WTC11 (cell line): ENCODE measurements around the gene CATSPERZ. TPM values are rescaled to one million over a fixed set of nuclear protein-coding genes. Genes with fewer than 3 reads are reported as not detected.

ENCODE experiments used
- ATAC-seq: fragments of 200-7000 bp; cut with Tn5 transposase; 2 replicates; pipeline ENCODE4 v1.10.0; 2021; ENCODE audit warnings: mild to moderate bottlenecking, moderate library complexity
- CTCF ChIA-PET: fragments of 300-600 bp; sonication (Branson Sonifier 250); formaldehyde crosslinking; loops from one replicate; lab custom pipeline; 2021; ENCODE audit warnings: antibody characterized with exemption; lab: Charles Lee
- POLR2A ChIA-PET: fragments of 350-600 bp; sonication (Branson Sonifier 250); formaldehyde crosslinking; loops from one replicate; lab custom pipeline; 2021; ENCODE audit warnings: antibody characterized with exemption; lab: Charles Lee
- DNase-seq: peaks from one replicate; pipeline ENCODE4 v3.0.0; 2021; ENCODE audit warnings: low spot score
- H3K27ac Mint-ChIP-seq: 2 replicates; pipeline ENCODE4 v1.8.0; 2021; ENCODE audit warnings: mixed read lengths
- H3K27me3 Mint-ChIP-seq: 2 replicates; pipeline ENCODE4 v1.8.0; 2021; ENCODE audit warnings: low read depth, mild to moderate bottlenecking, moderate library complexity, mixed read lengths
- H3K36me3 Mint-ChIP-seq: 2 replicates; pipeline ENCODE4 v1.8.0; 2021; ENCODE audit warnings: mixed read lengths
- H3K4me1 Mint-ChIP-seq: 2 replicates; pipeline ENCODE4 v1.8.0; 2022; ENCODE audit warnings: mixed read lengths
- H3K4me3 Mint-ChIP-seq: 2 replicates; pipeline ENCODE4 v1.8.0; 2021; ENCODE audit warnings: mild to moderate bottlenecking, moderate library complexity, mixed read lengths
- H3K9me3 Mint-ChIP-seq: 2 replicates; pipeline ENCODE4 v1.8.0; 2021; ENCODE audit warnings: mixed read lengths
- HMGA2 ChIP-seq: fragments of 250-450 bp; sonication (Bioruptor Pico); IDR thresholded peaks from 2 replicates; pipeline ENCODE4 v1.4.0; 2021; ENCODE audit warnings: mild to moderate bottlenecking, moderate library complexity
- NFATC4 ChIP-seq: fragments of 250-450 bp; sonication (Bioruptor Pico); IDR thresholded peaks from 2 replicates; pipeline ENCODE4 v1.9.0; 2021; ENCODE audit warnings: mild to moderate bottlenecking
- NR3C1 ChIP-seq: sonication (generic); formaldehyde crosslinking; conservative IDR thresholded peaks from 2 replicates; pipeline ENCODE4 v1.8.1; 2023; ENCODE audit warnings: low read depth, mild to moderate bottlenecking, missing genetic modification reagents
- SMAD4 ChIP-seq: sonication (generic); formaldehyde crosslinking; IDR thresholded peaks from 2 replicates; pipeline ENCODE4 v1.8.0; 2022; ENCODE audit warnings: mild to moderate bottlenecking, missing genetic modification reagents
- SOX15 ChIP-seq: fragments of 250-450 bp; sonication (Bioruptor Pico); IDR thresholded peaks from 2 replicates; pipeline ENCODE4 v1.9.0; 2021; ENCODE audit warnings: mild to moderate bottlenecking
- SP1 ChIP-seq: sonication (generic); formaldehyde crosslinking; conservative IDR thresholded peaks from 2 replicates; pipeline ENCODE4 v1.8.1; 2022; ENCODE audit warnings: missing genetic modification reagents
- TCF7 ChIP-seq: sonication (generic); formaldehyde crosslinking; IDR thresholded peaks from 2 replicates; pipeline ENCODE4 v1.8.0; 2022; ENCODE audit warnings: mild to moderate bottlenecking, low read depth, missing genetic modification reagents, moderate library complexity
- ZNF396 ChIP-seq: fragments of 250-450 bp; sonication (Bioruptor Pico); IDR thresholded peaks from 2 replicates; pipeline ENCODE4 v1.8.0; 2021; ENCODE audit warnings: mild to moderate bottlenecking, moderate library complexity, borderline replicate concordance
- ZNF423 ChIP-seq: fragments of 250-450 bp; sonication (Bioruptor Pico); IDR thresholded peaks from 2 replicates; pipeline ENCODE4 v2.1.2; 2022; ENCODE audit warnings: mild to moderate bottlenecking, moderate library complexity
- total RNA-seq: library from RNA; stranded (reverse); gene quantifications from 3 replicates; pipeline ENCODE4 v1.2.3, GENCODE V29; 2021
- TF ChIP-seq, protein P1 (sequence below): sonication (generic); formaldehyde crosslinking; IDR thresholded peaks from 2 replicates; pipeline ENCODE4 v1.8.1; 2022; ENCODE audit warnings: low read depth, missing genetic modification reagents, borderline replicate concordance
- TF ChIP-seq, protein P2 (sequence below): sonication (generic); formaldehyde crosslinking; IDR thresholded peaks from 2 replicates; pipeline ENCODE4 v1.8.1; 2022; ENCODE audit warnings: mild to moderate bottlenecking, moderate library complexity, missing genetic modification reagents
- TF ChIP-seq, protein P3 (sequence below): sonication (generic); formaldehyde crosslinking; IDR thresholded peaks from 2 replicates; pipeline ENCODE4 v1.8.1; 2023; ENCODE audit warnings: mild to moderate bottlenecking, missing genetic modification reagents, moderate library complexity
- TF ChIP-seq, protein P4 (sequence below): sonication (generic); formaldehyde crosslinking; IDR thresholded peaks from 2 replicates; pipeline ENCODE4 v1.8.1; 2023; ENCODE audit warnings: mild to moderate bottlenecking, missing genetic modification reagents, borderline replicate concordance
- TF ChIP-seq, protein P5 (sequence below): sonication (generic); formaldehyde crosslinking; IDR thresholded peaks from 2 replicates; pipeline ENCODE4 v1.8.1; 2023; ENCODE audit warnings: mild to moderate bottlenecking, missing genetic modification reagents, moderate library complexity
- TF ChIP-seq, protein P6 (sequence below): sonication (generic); formaldehyde crosslinking; IDR thresholded peaks from 2 replicates; pipeline ENCODE4 v1.8.0; 2022; ENCODE audit warnings: missing genetic modification reagents

Gene CATSPERZ
- total RNA-seq, 1 experiment from 2014 or later = 2.5 TPM

DNA sequence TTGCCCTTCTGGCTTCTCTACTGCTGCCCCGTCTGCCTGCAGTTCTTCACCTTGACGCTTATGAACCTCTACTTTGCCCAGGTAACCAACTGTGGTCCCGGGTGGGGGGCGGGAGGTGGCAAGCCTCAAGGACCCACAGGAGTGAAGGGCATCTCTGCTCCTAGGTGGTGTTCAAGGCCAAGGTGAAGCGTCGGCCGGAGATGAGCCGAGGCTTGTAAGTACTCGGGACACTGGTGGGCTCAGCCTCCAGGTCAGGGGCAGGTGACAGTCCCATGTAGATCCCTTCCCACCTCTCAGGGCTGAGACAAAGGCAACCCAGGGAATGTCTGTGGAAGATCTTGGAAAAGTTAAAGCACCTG, 13.4 kb upstream of the CATSPERZ start:
- DNase-seq (no peak), ATAC-seq (no peak)
- Mint-ChIP-seq H3K36me3 (peaks cover 6% of the 10 kb centered on the region), H3K27me3 (peaks cover 29% of the 10 kb centered on the region), H3K4me3 (peak overlapping the region; percentile 76), H3K27ac (no peak overlapping the region; the same call in 1 of the 2 replicates), H3K4me1 (peaks cover 12% of the 10 kb centered on the region), H3K9me3 (no peaks in the 10 kb centered on the region)
- TF ChIP-seq, protein P1, sequence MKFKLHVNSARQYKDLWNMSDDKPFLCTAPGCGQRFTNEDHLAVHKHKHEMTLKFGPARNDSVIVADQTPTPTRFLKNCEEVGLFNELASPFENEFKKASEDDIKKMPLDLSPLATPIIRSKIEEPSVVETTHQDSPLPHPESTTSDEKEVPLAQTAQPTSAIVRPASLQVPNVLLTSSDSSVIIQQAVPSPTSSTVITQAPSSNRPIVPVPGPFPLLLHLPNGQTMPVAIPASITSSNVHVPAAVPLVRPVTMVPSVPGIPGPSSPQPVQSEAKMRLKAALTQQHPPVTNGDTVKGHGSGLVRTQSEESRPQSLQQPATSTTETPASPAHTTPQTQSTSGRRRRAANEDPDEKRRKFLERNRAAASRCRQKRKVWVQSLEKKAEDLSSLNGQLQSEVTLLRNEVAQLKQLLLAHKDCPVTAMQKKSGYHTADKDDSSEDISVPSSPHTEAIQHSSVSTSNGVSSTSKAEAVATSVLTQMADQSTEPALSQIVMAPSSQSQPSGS (CRISPR knock-in tag) = no peak
- TF ChIP-seq, protein P2, sequence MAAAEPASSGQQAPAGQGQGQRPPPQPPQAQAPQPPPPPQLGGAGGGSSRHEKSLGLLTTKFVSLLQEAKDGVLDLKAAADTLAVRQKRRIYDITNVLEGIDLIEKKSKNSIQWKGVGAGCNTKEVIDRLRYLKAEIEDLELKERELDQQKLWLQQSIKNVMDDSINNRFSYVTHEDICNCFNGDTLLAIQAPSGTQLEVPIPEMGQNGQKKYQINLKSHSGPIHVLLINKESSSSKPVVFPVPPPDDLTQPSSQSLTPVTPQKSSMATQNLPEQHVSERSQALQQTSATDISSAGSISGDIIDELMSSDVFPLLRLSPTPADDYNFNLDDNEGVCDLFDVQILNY (CRISPR knock-in tag) = no peak
- TF ChIP-seq, protein P3, sequence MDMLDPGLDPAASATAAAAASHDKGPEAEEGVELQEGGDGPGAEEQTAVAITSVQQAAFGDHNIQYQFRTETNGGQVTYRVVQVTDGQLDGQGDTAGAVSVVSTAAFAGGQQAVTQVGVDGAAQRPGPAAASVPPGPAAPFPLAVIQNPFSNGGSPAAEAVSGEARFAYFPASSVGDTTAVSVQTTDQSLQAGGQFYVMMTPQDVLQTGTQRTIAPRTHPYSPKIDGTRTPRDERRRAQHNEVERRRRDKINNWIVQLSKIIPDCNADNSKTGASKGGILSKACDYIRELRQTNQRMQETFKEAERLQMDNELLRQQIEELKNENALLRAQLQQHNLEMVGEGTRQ (CRISPR knock-in tag) = no peak
- no peak for TF ChIP-seq HMGA2 (CRISPR knock-in tag)
- TF ChIP-seq ZNF423 = no peak
- TF ChIP-seq SMAD4 (CRISPR knock-in tag) = no peak
- TF ChIP-seq NFATC4 = no peak
- no peak for TF ChIP-seq SP1 (CRISPR knock-in tag)
- no peak for TF ChIP-seq NR3C1 (CRISPR knock-in tag)
- TF ChIP-seq, protein P4, sequence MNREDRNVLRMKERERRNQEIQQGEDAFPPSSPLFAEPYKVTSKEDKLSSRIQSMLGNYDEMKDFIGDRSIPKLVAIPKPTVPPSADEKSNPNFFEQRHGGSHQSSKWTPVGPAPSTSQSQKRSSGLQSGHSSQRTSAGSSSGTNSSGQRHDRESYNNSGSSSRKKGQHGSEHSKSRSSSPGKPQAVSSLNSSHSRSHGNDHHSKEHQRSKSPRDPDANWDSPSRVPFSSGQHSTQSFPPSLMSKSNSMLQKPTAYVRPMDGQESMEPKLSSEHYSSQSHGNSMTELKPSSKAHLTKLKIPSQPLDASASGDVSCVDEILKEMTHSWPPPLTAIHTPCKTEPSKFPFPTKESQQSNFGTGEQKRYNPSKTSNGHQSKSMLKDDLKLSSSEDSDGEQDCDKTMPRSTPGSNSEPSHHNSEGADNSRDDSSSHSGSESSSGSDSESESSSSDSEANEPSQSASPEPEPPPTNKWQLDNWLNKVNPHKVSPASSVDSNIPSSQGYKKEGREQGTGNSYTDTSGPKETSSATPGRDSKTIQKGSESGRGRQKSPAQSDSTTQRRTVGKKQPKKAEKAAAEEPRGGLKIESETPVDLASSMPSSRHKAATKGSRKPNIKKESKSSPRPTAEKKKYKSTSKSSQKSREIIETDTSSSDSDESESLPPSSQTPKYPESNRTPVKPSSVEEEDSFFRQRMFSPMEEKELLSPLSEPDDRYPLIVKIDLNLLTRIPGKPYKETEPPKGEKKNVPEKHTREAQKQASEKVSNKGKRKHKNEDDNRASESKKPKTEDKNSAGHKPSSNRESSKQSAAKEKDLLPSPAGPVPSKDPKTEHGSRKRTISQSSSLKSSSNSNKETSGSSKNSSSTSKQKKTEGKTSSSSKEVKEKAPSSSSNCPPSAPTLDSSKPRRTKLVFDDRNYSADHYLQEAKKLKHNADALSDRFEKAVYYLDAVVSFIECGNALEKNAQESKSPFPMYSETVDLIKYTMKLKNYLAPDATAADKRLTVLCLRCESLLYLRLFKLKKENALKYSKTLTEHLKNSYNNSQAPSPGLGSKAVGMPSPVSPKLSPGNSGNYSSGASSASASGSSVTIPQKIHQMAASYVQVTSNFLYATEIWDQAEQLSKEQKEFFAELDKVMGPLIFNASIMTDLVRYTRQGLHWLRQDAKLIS (CRISPR knock-in tag) = no peak
- TF ChIP-seq, protein P5, sequence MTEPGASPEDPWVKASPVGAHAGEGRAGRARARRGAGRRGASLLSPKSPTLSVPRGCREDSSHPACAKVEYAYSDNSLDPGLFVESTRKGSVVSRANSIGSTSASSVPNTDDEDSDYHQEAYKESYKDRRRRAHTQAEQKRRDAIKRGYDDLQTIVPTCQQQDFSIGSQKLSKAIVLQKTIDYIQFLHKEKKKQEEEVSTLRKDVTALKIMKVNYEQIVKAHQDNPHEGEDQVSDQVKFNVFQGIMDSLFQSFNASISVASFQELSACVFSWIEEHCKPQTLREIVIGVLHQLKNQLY (CRISPR knock-in tag) = no peak
- TF ChIP-seq, protein P6, sequence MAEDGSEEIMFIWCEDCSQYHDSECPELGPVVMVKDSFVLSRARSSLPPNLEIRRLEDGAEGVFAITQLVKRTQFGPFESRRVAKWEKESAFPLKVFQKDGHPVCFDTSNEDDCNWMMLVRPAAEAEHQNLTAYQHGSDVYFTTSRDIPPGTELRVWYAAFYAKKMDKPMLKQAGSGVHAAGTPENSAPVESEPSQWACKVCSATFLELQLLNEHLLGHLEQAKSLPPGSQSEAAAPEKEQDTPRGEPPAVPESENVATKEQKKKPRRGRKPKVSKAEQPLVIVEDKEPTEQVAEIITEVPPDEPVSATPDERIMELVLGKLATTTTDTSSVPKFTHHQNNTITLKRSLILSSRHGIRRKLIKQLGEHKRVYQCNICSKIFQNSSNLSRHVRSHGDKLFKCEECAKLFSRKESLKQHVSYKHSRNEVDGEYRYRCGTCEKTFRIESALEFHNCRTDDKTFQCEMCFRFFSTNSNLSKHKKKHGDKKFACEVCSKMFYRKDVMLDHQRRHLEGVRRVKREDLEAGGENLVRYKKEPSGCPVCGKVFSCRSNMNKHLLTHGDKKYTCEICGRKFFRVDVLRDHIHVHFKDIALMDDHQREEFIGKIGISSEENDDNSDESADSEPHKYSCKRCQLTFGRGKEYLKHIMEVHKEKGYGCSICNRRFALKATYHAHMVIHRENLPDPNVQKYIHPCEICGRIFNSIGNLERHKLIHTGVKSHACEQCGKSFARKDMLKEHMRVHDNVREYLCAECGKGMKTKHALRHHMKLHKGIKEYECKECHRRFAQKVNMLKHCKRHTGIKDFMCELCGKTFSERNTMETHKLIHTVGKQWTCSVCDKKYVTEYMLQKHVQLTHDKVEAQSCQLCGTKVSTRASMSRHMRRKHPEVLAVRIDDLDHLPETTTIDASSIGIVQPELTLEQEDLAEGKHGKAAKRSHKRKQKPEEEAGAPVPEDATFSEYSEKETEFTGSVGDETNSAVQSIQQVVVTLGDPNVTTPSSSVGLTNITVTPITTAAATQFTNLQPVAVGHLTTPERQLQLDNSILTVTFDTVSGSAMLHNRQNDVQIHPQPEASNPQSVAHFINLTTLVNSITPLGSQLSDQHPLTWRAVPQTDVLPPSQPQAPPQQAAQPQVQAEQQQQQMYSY (CRISPR knock-in tag) = no peak
- no peak for TF ChIP-seq ZNF396 (CRISPR knock-in tag)
- no peak for TF ChIP-seq SOX15 (CRISPR knock-in tag)
- no peak for TF ChIP-seq TCF7
- ChIA-PET CTCF (interaction anchor here (12.5 kb wide), 1 partner anchor 16 kb away, joined by 151 read pairs; the partner anchor contains the start of gene ESRRA), POLR2A (no interaction called here)
